Coronary artery (tissue), 2 donors: ENCODE data around the gene SGCE.
"Not testable (repeated sequence)": the region's sequence is repeated elsewhere in the genome, so short reads cannot be mapped to it uniquely, and the experiment has no call there.

Experiments
- DNase-seq: peaks from one replicate; pipeline ENCODE4 v3.0.0-alpha.2; 2017; ENCODE audit warnings: low spot score
- H3K27ac ChIP-seq, 2 donors: fragments of 200-600 bp; sonication (generic); one replicate each; pipeline ENCODE4 v1.5.1; 2016 to 2019
- H3K4me3 ChIP-seq: fragments of 200-600 bp; sonication (generic); 2 replicates; pipeline ENCODE4 v1.5.1; 2016; ENCODE audit warnings: mild to moderate bottlenecking, moderate library complexity
- TF ChIP-seq, protein P1 (sequence below): fragments of 200-600 bp; sonication (generic); IDR thresholded peaks from one replicate; pipeline ENCODE4 v1.5.1; 2019; ENCODE audit warnings: antibody characterized with exemption

Gene SGCE, protein sequence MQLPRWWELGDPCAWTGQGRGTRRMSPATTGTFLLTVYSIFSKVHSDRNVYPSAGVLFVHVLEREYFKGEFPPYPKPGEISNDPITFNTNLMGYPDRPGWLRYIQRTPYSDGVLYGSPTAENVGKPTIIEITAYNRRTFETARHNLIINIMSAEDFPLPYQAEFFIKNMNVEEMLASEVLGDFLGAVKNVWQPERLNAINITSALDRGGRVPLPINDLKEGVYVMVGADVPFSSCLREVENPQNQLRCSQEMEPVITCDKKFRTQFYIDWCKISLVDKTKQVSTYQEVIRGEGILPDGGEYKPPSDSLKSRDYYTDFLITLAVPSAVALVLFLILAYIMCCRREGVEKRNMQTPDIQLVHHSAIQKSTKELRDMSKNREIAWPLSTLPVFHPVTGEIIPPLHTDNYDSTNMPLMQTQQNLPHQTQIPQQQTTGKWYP

DNA sequence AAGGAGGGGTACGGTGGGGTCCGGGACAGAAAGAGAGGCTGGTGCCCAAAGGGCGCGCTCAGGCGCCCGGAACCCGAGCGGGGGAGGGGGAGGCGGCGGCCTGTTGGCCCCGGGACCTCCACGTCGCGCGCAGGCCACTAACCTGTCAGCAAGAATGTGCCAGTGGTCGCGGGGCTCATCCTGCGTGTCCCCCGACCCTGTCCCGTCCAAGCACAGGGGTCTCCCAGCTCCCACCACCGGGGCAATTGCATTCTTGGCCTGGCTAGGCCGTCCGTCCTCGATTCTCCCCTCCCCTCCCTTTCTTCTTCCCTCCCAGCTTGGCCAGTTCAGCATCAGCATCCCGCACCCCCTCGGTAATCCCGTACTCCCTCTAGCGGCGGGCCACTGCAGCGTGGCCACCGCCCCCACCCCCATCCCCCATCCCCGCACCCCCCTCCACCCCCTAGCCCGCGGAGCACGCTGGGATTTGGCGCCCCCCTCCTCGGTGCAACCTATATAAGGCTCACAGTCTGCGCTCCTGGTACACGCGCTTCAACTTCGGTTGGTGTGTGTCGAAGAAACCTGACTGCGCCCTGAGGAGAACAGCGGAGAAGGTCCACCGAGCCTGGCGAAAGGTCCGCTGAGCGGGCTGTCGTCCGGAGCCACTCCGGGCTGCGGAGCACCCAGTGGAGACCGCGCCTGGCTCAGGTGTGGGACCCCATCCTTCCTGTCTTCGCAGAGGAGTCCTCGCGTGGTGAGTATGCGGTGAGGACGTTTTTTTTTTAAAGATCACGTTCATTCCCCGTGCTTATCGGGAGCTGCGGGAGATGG is at the start of gene SGCE:
Gene SGCE, minus strand, starts transcription at position 286 of the 810 bp plus-strand sequence. Its CDS starts 35 bp downstream, at position 251.
- H3K27ac ChIP-seq = peak within 1 kb of the TSS; percentile 86 to 88
- DNase-seq = peak; percentile 78
- H3K4me3 ChIP-seq = peak within 1 kb of the TSS; percentile 89
- TF ChIP-seq, protein P1, sequence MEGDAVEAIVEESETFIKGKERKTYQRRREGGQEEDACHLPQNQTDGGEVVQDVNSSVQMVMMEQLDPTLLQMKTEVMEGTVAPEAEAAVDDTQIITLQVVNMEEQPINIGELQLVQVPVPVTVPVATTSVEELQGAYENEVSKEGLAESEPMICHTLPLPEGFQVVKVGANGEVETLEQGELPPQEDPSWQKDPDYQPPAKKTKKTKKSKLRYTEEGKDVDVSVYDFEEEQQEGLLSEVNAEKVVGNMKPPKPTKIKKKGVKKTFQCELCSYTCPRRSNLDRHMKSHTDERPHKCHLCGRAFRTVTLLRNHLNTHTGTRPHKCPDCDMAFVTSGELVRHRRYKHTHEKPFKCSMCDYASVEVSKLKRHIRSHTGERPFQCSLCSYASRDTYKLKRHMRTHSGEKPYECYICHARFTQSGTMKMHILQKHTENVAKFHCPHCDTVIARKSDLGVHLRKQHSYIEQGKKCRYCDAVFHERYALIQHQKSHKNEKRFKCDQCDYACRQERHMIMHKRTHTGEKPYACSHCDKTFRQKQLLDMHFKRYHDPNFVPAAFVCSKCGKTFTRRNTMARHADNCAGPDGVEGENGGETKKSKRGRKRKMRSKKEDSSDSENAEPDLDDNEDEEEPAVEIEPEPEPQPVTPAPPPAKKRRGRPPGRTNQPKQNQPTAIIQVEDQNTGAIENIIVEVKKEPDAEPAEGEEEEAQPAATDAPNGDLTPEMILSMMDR = peak; percentile 71

DNA sequence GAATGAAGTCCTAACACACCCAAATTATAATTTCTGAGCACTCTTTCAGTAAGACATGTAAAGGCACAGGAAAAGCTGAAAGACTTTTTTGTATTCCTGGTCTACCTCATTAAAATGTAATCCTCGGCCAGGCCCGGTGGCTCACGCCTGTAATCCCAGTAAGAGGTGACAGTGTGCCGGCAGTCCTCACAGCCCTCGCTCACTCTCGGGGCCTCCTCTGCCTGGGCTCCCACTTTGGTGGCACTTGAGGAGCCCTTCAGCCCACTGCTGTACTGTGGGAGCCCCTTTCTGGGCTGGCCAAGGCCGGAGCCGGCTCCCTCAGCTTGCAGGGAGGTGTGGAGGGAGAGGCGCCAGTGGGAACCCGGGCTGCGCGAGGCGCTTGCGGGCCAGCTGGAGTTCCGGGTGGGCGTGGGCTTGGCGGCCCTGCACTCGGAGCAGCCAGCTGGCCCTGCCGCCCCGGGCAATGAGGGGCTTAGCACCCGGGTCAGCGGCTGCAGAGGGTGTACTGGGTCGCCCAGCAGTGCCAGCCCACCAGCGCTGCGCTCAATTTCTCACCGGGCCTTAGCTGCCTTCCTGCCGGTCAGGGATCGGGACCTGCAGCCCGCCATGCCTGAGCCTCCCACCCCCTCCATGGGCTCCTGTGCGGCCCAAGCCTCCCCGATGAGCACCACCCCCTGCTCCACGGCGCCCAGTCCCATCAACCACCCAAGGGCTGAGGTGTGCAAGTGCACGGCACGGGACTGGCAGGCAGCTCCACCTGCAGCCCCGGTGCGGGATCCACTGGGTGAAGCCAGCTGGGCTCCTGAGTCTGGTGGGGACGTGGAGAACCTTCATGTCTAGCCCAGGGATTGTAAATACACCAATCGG is 49.5 kb upstream of the SGCE start:
- DNase-seq, H3K27ac ChIP-seq, H3K4me3 ChIP-seq: not testable (repeated sequence)

DNA sequence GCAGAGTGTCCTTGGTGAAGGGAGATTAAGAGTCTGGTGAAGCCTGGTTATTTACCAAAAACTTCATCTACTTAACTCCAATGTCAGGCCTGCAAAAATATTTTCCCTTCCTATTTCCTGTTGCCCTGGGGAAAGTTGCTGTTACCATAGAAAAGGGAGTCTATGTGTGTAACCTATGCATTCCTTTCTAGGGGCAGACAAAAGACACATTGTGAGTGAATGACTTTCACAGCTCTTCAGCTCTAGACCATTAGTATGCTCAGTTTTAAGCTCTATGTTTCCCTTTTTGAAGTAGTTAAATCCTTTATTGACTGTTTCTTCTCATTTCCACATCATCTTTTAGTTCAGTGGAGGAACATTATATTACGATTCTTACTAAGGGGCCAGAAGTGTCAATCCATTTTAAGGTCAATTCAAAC is 45.6 kb upstream of the SGCE start:
- no peak for DNase-seq
- Histone ChIP-seq H3K4me3 (no peak overlapping the region), H3K27ac (no peak overlapping the region)
- TF ChIP-seq, protein P1 = no peak

DNA sequence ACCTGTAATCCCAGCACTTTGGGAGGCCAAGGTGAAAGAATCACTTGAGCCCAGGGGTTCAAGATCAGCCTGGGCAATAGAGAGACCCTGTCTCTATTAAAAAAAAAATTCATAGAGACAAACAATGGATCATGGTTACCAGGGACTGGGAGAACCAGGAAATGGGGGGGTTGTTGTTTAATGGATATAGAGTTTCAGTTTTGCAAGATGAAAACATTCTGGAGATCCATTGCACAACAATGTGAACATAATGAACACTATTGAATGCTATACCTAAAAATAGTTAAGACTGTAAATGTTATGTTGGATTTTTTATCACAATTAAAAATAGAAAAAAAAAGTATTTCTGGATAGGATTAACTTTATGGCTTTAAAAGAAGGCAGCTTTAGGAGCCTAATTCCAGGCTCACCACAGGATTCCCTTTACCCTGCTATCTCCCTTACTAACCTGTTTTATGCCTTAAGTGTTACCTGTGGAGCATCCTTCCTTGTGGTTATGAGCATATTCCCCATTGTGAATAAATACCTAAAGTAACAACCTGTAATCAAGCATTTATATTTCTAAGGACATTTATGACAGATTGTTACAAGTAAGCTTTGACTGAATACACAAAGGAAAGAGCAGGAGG is 45.1 kb upstream of the SGCE start:
- no peak overlapping the region for H3K27ac ChIP-seq
- no peak for DNase-seq
- TF ChIP-seq, protein P1 = no peak

DNA sequence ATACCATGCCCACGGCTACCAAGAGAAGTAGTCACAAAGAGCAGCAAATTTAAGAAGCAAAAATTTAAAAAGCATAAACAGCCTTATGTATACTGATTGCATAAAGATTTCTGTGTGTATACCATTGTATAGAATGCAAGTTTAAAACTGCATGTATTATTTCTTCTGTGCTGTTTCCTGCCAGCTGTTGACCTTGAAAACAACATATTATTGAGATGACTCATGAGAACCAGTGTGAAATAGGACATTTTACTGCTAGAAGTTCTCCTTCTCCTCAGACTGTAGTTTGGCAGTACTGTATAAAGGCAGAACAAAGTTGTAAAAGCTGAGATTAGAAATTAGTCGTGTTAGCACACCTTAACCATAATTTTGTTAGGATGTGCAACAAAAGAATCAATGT is 42.3 kb upstream of the SGCE start:
- DNase-seq = no peak
- TF ChIP-seq, protein P1 = no peak
- H3K27ac ChIP-seq = no peak overlapping the region

More for the DNA sequence above, 45.1 kb upstream of the SGCE start:
- H3K4me3 ChIP-seq = no peak overlapping the region

DNA sequence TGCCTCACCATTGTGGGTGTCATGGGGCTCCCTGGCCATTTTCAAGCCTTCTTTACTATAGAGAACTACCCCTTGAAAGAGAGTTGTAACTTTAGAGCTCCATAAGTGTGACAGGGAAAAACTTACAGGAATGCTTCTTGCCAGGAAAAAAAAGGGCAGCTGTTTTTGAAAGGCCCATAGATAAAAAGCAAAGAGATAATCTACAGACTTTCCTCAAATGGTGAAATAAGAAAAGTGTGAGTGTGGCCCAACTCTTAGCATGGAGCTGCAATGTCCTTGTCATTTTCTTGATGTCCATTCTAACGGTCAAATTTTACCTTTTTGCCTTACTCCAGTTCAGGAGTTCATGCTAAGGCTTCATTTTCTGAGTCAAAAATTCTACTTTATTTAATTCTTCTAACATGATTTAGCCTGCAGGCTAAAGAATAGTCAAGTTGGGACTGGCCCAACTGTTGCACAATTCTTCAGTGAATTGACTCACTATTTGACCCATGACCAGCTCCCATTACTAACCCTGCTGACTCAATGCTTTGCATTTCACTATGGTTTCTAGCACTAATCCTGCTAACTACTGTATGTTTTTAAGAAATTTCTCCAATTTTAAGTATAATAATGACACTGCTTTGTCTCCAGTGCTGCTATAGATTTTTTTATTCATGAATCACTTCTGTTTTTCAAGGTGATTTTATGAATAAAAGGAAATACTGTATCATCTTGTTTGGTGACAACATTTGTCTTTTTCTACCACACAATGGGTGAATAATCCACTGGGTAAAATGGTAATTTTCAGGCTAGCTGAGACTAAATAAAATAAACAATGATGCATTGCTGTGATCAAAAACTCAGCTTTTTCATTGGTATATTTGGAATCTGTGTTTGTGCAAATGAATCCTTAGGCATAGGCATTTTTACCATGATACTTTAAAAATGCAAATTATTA is 41.4 kb upstream of the SGCE start:
- H3K4me3 ChIP-seq = no peak overlapping the region
- no peak overlapping the region for H3K27ac ChIP-seq
- TF ChIP-seq, protein P1 = no peak
- DNase-seq = peak; percentile 77

More for the DNA sequence above, 42.3 kb upstream of the SGCE start:
- no peak overlapping the region for H3K4me3 ChIP-seq
